Ramos (cell line): ENCODE measurements around the gene FSHB.
"Not testable (repeated sequence)": the region's sequence is repeated elsewhere in the genome, so short reads cannot be mapped to it uniquely, and the experiment has no call there.

ENCODE experiments used
- in situ Hi-C: fragments of 300-500 bp; cut with MboI; formaldehyde crosslinking; loops from one replicate; pipeline ENCODE4 v1.14.3; 2022; ENCODE audit warnings: low sequenced_read_pairs; ENCODE audit not compliant: unreplicated experiment

FSHB gene

DNA sequence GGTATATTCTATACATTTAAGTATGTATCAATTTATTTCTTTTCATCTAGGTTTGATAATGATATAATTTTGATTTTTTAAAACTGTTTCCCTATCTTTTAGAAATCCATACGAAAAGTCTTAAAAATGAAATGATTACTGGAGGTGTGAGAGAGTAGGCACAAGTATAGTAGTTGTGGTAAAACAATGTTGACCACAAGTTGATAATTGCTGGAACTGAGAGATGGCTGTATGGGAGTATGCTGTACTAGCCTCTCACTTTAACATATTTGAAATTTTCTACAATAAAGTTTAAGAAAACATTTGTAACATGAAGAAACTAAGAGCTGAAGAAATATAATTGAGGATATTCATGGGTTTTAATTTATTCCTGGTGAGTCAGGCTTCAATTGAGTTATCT, 30.0 kb downstream of the FSHB start:
- in situ Hi-C loops = no loop called here

DNA sequence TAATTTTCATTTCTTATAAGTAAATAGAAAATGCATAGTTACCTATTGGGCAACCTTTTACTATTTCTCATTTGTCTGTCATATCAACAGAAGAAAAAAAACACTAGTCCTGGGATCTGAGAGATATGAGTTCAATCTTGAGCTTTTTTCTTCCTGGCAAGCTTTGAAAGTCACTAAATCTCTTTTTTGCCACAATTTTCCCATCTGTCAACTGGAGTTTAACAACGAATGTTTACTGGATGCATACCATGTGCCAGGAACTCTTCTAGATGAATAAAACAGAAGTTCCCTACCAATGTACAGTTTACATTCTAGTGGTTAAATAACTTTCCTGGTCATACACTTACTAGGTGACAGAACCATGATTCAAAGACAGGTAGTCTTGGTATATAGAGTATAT, 31.0 kb downstream of the FSHB start:
- in situ Hi-C loops = no loop called here

DNA sequence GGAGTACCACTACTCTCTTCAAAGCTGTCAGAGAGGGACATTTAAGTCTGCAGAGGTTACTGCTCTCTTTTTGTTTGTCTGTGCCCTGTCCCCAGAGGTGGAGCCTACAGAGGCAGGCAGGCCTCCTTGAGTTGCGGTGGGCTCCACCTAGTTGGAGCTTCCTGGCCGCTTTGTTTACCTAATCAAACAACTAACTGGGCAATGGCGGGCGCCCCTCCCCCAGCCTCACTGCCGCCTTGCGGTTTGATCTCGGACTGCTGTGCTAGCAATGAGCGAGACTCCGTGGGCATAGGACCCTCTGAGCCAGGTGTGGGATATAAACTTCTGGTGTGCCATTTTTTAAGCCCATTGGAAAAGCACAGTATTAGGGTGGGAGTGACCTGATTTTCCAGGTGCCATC, 37.8 kb downstream of the FSHB start:
- in situ Hi-C loops = not testable (repeated sequence)

DNA sequence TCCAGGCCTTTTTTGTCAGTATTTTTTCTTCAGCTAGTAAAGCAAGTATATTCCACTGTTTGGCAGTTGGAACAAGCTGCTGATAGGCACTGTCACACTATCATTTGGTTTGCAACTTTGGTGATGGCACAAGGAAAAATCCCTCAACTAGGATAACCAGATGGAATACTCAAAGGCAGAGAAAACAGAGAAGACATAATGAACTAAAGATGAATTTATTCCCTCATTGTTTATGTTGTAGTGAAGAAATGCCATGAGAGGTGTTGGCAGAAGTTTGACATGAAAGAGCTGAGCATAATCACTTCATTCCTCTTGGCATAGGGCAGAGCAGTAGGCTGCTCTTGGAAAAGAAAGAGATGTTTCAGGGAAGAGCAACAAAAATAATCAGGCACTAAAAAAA, 39.9 kb downstream of the FSHB start:
- in situ Hi-C loops = no loop called here

DNA sequence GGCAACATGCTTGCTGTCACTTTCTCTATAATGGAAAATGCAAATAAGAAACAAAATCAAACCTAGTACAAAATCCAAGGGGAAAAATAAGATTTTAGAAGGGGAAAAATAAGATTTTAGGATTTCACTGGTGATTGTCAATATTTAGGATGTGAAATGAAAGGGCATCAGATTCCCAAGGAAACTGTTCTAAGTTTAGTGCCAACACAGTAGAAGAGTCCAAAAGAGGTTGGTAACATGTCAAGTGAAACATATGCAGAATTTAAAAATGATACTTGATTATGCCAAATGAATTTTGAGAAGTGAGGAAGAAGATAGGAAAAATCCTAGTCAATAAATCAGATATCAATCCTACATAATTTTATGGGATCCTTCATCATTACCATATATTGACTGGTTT, 46.4 kb downstream of the FSHB start:
- in situ Hi-C loops = no loop called here

DNA sequence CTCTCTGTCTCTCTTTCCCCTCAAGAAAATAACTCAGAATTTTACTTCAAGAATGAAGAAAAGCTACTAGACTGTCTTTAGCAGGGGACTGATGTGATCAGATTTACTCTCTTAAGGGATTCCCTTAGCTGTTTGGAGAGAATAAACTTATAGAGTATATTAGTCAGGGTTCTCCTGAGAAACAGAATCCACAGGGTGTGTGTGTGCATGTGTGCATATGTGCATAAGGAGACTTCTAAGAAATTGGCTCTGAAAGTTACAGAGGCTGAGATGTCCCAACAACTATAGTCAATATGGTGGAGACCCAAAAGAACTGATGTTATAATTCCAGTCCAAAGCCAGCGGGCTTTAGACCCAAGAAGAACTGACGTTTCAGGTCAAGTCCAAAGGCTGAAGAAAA, 49.0 kb downstream of the FSHB start:
- in situ Hi-C loops = no loop called here

DNA sequence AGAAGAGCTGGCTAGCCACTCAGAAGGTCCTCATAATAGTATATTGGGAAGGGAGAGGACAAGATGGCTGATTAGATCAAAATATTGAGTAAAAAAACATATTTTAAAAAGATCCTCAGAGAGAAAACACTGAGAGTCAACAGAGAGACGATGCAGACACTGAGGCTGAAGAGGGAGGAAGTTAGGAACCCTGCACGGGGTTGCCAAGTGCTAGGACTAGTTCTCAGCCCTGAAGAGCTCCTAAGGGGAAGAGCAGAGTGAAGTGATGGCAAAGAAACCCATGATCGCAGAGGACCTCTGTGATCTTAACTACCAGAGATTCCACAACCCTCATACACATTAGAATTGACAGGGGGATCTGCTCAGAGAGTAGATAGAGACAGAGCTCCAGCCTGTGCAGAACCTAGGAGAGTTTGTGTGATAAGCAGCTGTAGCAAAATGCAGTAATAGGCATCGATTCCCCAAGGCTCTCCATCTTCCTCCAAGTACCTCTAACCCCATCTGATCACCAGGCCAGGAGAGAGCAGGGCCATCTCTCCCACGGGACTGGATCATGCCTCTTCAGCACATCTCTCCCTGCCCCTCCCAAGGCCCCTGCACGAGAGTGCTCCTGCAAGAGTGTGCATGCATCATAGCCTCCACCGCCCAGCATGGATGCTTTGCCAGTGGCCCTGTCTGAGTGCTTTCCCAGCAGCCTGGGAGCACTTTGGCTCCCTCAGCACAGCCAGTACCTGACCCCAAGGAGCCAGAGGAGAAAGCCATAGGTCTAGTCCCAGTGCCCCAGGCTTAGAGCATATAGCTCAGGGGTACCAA, 50.9 kb downstream of the FSHB start:
- in situ Hi-C loops = no loop called here

DNA sequence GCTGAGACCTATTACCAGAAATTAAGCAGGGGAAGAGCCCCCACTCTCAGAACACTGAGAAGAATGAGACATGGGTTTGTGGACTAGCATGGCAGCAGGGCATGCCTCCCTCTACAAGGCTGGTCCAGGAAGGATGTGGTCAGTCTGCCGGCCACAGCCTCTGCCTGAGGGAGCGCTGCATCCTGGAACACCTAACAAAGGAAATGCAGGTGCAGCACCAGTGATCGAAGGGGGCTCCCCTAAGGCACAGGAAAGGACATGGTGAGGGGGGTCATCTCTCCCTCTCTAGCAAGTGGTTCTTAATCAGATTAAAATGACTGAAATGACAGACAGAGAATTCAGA, 51.4 kb downstream of the FSHB start:
- in situ Hi-C loops = no loop called here
